ENCODE measurements around the gene SLC43A2.

SLC43A2 gene

GRCh38 chr17:1647802-1648171, 19.2 kb upstream of the SLC43A2 start:
- H3K9me3 Mint-ChIP-seq: no peaks in the 10 kb centered on the region
- ATAC-seq: no peak
- peaks cover 14% of the 10 kb centered on the region for H3K36me3 Mint-ChIP-seq (ENCODE audit: low read depth)
- peak overlapping the region; percentile 57 for H3K4me3 Mint-ChIP-seq
- no peak overlapping the region for H3K27ac Mint-ChIP-seq
- no peak for DNase-seq
- H3K27me3 Mint-ChIP-seq: no peaks in the 10 kb centered on the region
- H3K4me1 Mint-ChIP-seq: peaks cover 40% of the 10 kb centered on the region

GRCh38 chr17:1646199-1646875, 17.7 kb upstream of the SLC43A2 start:
- H3K4me1 Mint-ChIP-seq: peaks cover 40% of the 10 kb centered on the region
- H3K36me3 Mint-ChIP-seq (ENCODE audit: low read depth): peaks cover 3% of the 10 kb centered on the region
- no peaks in the 10 kb centered on the region for H3K27me3 Mint-ChIP-seq
- no peak overlapping the region for H3K27ac Mint-ChIP-seq
- DNase-seq: no peak
- H3K4me3 Mint-ChIP-seq: peak overlapping the region; percentile 84
- ATAC-seq: no peak
- no peaks in the 10 kb centered on the region for H3K9me3 Mint-ChIP-seq

- ATAC-seq (no peak), DNase-seq (no peak)
- Mint-ChIP-seq H3K27ac (peak within 1 kb of the TSS; percentile 92), H3K4me3 (peak within 1 kb of the TSS; percentile 84), H3K27me3 (no peaks in the 10 kb centered on the region), H3K9me3 (no peaks in the 10 kb centered on the region), H3K4me1 (peaks cover 37% of the 10 kb centered on the region), H3K36me3 (ENCODE audit: low read depth) (no peaks in the 10 kb centered on the region)
Measured at GRCh38 chr17:1645207-1646171, 16.9 kb upstream of the SLC43A2 start, which contains the start of gene SCARF1. SCARF1 (minus strand) TSS chr17:1645732; CDS start chr17:1645697, 35 bp downstream.

GRCh38 chr17:1644493-1645206, 16.0 kb upstream of the SLC43A2 start:
- peak; percentile 66 for DNase-seq
- peak; percentile 20 for ATAC-seq
- Mint-ChIP-seq H3K9me3 (no peaks in the 10 kb centered on the region), H3K36me3 (ENCODE audit: low read depth) (no peaks in the 10 kb centered on the region), H3K27ac (peak overlapping the region; percentile 92), H3K4me3 (peak overlapping the region; percentile 84), H3K27me3 (no peaks in the 10 kb centered on the region), H3K4me1 (peaks cover 31% of the 10 kb centered on the region)

GRCh38 chr17:1643999-1644492, 15.4 kb upstream of the SLC43A2 start:
- H3K27ac Mint-ChIP-seq: peak overlapping the region; percentile 92
- H3K27me3 Mint-ChIP-seq: no peaks in the 10 kb centered on the region
- no peak for ATAC-seq
- peak; percentile 21 for DNase-seq
- peaks cover 31% of the 10 kb centered on the region for H3K4me1 Mint-ChIP-seq
- no peaks in the 10 kb centered on the region for H3K9me3 Mint-ChIP-seq
- peak overlapping the region; percentile 84 for H3K4me3 Mint-ChIP-seq
- H3K36me3 Mint-ChIP-seq (ENCODE audit: low read depth): no peaks in the 10 kb centered on the region

- no peak overlapping the region for H3K27ac Mint-ChIP-seq
- H3K9me3 Mint-ChIP-seq: no peaks in the 10 kb centered on the region
- DNase-seq (peak; percentile 46), ATAC-seq (no peak)
- H3K27me3 Mint-ChIP-seq: no peaks in the 10 kb centered on the region
- H3K4me3 Mint-ChIP-seq: no peak overlapping the region
- H3K4me1 Mint-ChIP-seq: peaks cover 31% of the 10 kb centered on the region
- H3K36me3 Mint-ChIP-seq (ENCODE audit: low read depth): no peaks in the 10 kb centered on the region
Measured at GRCh38 chr17:1643293-1643998, 14.8 kb upstream of the SLC43A2 start.

GRCh38 chr17:1641065-1641403, 12.4 kb upstream of the SLC43A2 start:
- Mint-ChIP-seq H3K9me3 (no peaks in the 10 kb centered on the region), H3K4me3 (no peak overlapping the region), H3K27ac (no peak overlapping the region), H3K36me3 (ENCODE audit: low read depth) (no peaks in the 10 kb centered on the region), H3K4me1 (peaks cover 21% of the 10 kb centered on the region), H3K27me3 (no peaks in the 10 kb centered on the region)
- DNase-seq (no peak), ATAC-seq (no peak)

- Mint-ChIP-seq H3K9me3 (no peaks in the 10 kb centered on the region), H3K4me1 (peaks cover 16% of the 10 kb centered on the region), H3K27ac (no peak overlapping the region), H3K36me3 (ENCODE audit: low read depth) (peaks cover 2% of the 10 kb centered on the region), H3K27me3 (no peaks in the 10 kb centered on the region), H3K4me3 (no peak overlapping the region)
- DNase-seq (no peak), ATAC-seq (no peak)
Measured at GRCh38 chr17:1640329-1641064, 11.9 kb upstream of the SLC43A2 start.

GRCh38 chr17:1639549-1640180, 11.0 kb upstream of the SLC43A2 start:
- no peak overlapping the region for H3K4me3 Mint-ChIP-seq
- no peak overlapping the region for H3K27ac Mint-ChIP-seq
- peaks cover 8% of the 10 kb centered on the region for H3K4me1 Mint-ChIP-seq
- ATAC-seq (no peak), DNase-seq (no peak)
- peaks cover 2% of the 10 kb centered on the region for H3K36me3 Mint-ChIP-seq (ENCODE audit: low read depth)
- H3K27me3 Mint-ChIP-seq: no peaks in the 10 kb centered on the region
- no peaks in the 10 kb centered on the region for H3K9me3 Mint-ChIP-seq

GRCh38 chr17:1638624-1639300, 10.1 kb upstream of the SLC43A2 start:
- no peaks in the 10 kb centered on the region for H3K4me1 Mint-ChIP-seq
- no peaks in the 10 kb centered on the region for H3K27me3 Mint-ChIP-seq
- H3K36me3 Mint-ChIP-seq (ENCODE audit: low read depth): peaks cover 2% of the 10 kb centered on the region
- H3K27ac Mint-ChIP-seq: no peak overlapping the region
- DNase-seq (no peak), ATAC-seq (no peak)
- no peak overlapping the region for H3K4me3 Mint-ChIP-seq
- H3K9me3 Mint-ChIP-seq: no peaks in the 10 kb centered on the region

- no peaks in the 10 kb centered on the region for H3K9me3 Mint-ChIP-seq
- peaks cover 2% of the 10 kb centered on the region for H3K36me3 Mint-ChIP-seq (ENCODE audit: low read depth)
- no peak overlapping the region for H3K4me3 Mint-ChIP-seq
Measured at GRCh38 chr17:1638171-1638590, 9.5 kb upstream of the SLC43A2 start.

GRCh38 chr17:1636732-1637285, 8.2 kb upstream of the SLC43A2 start:
- no peaks in the 10 kb centered on the region for H3K9me3 Mint-ChIP-seq
- H3K4me1 Mint-ChIP-seq: no peaks in the 10 kb centered on the region
- H3K4me3 Mint-ChIP-seq: no peak overlapping the region
- no peak overlapping the region for H3K27ac Mint-ChIP-seq
- H3K36me3 Mint-ChIP-seq (ENCODE audit: low read depth): peaks cover 2% of the 10 kb centered on the region
- DNase-seq (no peak), ATAC-seq (no peak)
- no peaks in the 10 kb centered on the region for H3K27me3 Mint-ChIP-seq

More at GRCh38 chr17:1638171-1638590, 9.5 kb upstream of the SLC43A2 start:
- ATAC-seq (no peak), DNase-seq (no peak)
- Mint-ChIP-seq H3K4me1 (no peaks in the 10 kb centered on the region), H3K27me3 (no peaks in the 10 kb centered on the region), H3K27ac (no peak overlapping the region)
